Measurements from ENCODE around the gene SVOPL. TPM values are rescaled to one million over a fixed set of nuclear protein-coding genes. Genes with fewer than 3 reads are reported as not detected.
"Not testable (repeated sequence)": the region's sequence is repeated elsewhere in the genome, so short reads cannot be mapped to it uniquely, and the experiment has no call there.

SVOPL gene
- polyA plus RNA-seq, 2 donors = 0.10 to 0.13 TPM

DNA sequence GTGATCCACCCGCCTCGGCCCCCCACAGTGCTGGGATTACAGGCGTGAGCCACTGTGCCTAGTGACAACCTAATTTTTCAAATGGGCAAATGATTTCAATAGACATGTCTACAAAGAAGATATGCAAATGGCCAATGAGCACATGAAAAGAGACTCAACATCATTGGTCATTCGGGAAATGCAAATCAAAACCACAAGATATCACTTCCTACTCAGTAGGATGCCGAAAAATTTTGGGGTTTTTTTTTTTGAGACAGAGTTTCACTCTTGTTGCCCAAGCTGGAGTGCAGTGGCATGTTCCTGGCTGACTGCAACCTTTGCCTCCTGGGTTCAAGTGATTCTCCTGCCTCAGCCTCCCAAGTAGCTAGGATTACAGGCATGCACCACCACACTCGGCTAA is 13.1 kb downstream of the SVOPL start:
- H3K9me3 ChIP-seq (ENCODE audit: control insufficient read depth in 2 of 2, insufficient read depth in 1 of 2, low read depth in 1 of 2, low read length in 1 of 2); H3K4me1 ChIP-seq (ENCODE audit: control insufficient read depth in 2 of 2, insufficient read depth in 2 of 2, low read length in 1 of 2); H3K27ac ChIP-seq (ENCODE audit: low read depth in 2 of 2, low read length in 1 of 2); H3K36me3 ChIP-seq (ENCODE audit: control insufficient read depth in 2 of 2, insufficient read depth in 2 of 2, low read length in 1 of 2); H3K27me3 ChIP-seq (ENCODE audit: control insufficient read depth in 1 of 2, insufficient read depth in 2 of 2, low read length in 2 of 2); H3K4me3 ChIP-seq (ENCODE audit: low read depth in 1 of 2, low read length in 2 of 2): not testable (repeated sequence)
- WGBS, 2 donors = 90 to 93% methylated on average over 6 of the region's 6 CpGs

DNA sequence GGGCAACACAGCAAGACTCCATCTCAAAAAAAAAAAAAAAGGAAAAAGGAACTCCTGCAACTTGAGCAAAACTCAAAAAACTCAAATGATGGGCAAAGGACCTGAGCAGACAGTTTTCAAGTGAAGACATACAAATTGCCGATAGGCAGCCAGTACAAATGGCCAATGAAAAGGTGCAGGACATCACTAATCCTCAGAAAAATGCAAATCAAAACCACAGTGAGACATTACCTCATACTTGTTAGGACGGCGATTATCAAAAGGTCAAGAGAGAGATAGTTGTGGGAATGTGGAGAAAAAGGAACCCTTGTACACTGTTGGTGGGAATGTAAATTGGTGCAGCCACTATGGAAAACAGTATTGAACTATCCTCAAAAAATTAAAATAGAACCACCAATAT is 16.8 kb downstream of the SVOPL start:
- Histone ChIP-seq H3K4me1 (ENCODE audit: control insufficient read depth in 2 of 2, insufficient read depth in 2 of 2, low read length in 1 of 2) (no peaks in the 10 kb centered on the region), H3K4me3 (ENCODE audit: low read depth in 1 of 2, low read length in 2 of 2) (no peak overlapping the region), H3K36me3 (ENCODE audit: control insufficient read depth in 2 of 2, insufficient read depth in 2 of 2, low read length in 1 of 2) (no peaks in the 10 kb centered on the region), H3K27ac (ENCODE audit: low read depth in 2 of 2, low read length in 1 of 2) (no peak overlapping the region), H3K9me3 (ENCODE audit: control insufficient read depth in 2 of 2, insufficient read depth in 1 of 2, low read depth in 1 of 2, low read length in 1 of 2) (no peaks in the 10 kb centered on the region), H3K27me3 (ENCODE audit: control insufficient read depth in 1 of 2, insufficient read depth in 2 of 2, low read length in 2 of 2) (no peaks in the 10 kb centered on the region)
- WGBS, 2 donors = 78 to 84% methylated on average over 3 of the region's 3 CpGs

DNA sequence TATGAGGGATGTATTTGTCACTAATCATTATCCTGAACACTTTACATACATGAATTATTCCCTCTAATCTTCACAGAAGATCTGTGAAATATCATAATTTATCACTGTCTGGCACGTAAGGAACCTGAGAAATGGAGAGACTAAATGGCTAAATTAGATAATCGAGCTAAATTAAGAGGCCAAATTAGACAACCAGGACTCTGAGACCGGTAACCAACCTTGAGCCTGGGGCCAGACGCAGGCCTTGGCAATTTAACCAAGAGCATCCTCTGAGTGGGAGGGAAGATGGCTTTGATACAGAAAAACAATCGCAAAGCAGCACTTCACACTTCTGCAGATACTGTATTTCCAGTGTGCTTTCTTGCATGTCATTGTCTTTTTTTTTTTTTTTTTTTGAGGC is 21.4 kb downstream of the SVOPL start:
- H3K27ac ChIP-seq (ENCODE audit: low read depth in 2 of 2, low read length in 1 of 2) = no peak overlapping the region
- WGBS, 2 donors = 71 to 79% methylated on average over 5 of the region's 5 CpGs
- H3K36me3 ChIP-seq (ENCODE audit: control insufficient read depth in 2 of 2, insufficient read depth in 2 of 2, low read length in 1 of 2) = no peaks in the 10 kb centered on the region
- no peaks in the 10 kb centered on the region for H3K4me1 ChIP-seq (ENCODE audit: control insufficient read depth in 2 of 2, insufficient read depth in 2 of 2, low read length in 1 of 2)
- H3K9me3 ChIP-seq (ENCODE audit: control insufficient read depth in 2 of 2, insufficient read depth in 1 of 2, low read depth in 1 of 2, low read length in 1 of 2) = no peaks in the 10 kb centered on the region
- H3K4me3 ChIP-seq (ENCODE audit: low read depth in 1 of 2, low read length in 2 of 2) = no peak overlapping the region
- no peaks in the 10 kb centered on the region for H3K27me3 ChIP-seq (ENCODE audit: control insufficient read depth in 1 of 2, insufficient read depth in 2 of 2, low read length in 2 of 2)

DNA sequence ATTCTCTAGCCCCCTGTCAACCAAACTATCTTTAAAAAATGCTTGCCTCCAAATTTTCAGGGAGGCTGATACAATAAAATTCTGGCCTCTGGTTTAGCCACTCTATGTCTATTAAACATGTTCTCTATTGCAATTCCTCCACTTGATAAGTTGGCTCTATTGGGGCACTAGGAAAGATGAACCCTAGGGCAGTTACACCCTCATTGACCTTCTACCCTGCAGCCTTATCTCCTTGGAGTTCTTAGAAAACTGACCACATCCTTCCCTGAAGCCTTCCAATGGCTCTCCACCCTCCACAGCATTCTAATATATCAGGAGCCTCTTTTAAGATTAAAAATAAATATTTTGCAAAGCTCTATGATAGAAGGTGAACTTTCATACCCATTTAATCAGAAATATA is 30.6 kb downstream of the SVOPL start:
- no peak overlapping the region for H3K27ac ChIP-seq (ENCODE audit: low read depth in 2 of 2, low read length in 1 of 2)
- H3K9me3 ChIP-seq (ENCODE audit: control insufficient read depth in 2 of 2, insufficient read depth in 1 of 2, low read depth in 1 of 2, low read length in 1 of 2) = no peaks in the 10 kb centered on the region
- H3K36me3 ChIP-seq (ENCODE audit: control insufficient read depth in 2 of 2, insufficient read depth in 2 of 2, low read length in 1 of 2) = no peaks in the 10 kb centered on the region

DNA sequence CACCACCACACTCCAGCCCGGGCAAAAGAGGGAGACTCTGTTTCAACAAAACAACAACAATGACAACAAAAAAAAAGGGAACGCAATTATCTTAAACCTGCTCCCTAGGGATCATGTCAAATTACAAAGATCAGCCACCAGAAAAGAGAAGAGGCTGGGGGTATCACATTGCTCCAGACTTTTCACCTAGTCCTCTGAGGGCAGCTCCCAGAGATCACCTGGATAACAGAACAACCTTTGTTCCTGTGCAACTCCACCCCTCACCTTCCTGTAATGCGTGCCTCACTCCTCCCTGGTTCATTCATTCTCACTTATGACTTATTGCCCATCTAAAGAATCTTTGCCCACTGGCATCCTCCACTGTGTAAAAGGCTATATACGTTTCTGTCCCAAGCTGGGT is 31.8 kb downstream of the SVOPL start:
- 59 to 62% methylated on average over 4 of the region's 4 CpGs for WGBS, 2 donors

More for the DNA sequence above, 30.6 kb downstream of the SVOPL start:
- H3K4me3 ChIP-seq (ENCODE audit: low read depth in 1 of 2, low read length in 2 of 2) = no peak overlapping the region
- H3K4me1 ChIP-seq (ENCODE audit: control insufficient read depth in 2 of 2, insufficient read depth in 2 of 2, low read length in 1 of 2) = no peaks in the 10 kb centered on the region
- H3K27me3 ChIP-seq (ENCODE audit: control insufficient read depth in 1 of 2, insufficient read depth in 2 of 2, low read length in 2 of 2) = no peaks in the 10 kb centered on the region

DNA sequence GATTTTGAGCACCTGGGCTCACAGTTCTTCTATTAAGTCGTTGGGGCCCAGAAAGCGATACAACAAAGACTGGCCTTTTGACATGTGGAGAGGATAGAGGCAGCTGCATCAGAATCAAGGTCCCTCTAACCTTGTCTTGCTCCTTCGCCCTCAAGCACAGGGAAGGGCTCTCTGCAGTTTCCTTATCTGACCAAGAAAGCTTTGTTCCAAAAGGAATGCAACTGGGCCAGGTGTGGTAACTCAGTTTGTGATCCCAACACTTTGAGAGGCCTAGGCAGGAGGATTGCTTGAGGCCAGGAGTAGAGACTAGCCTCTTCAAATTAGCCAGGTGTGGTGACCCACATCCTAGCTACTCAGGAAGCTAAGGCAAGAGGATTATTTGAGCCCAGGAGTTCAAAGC is 32.2 kb downstream of the SVOPL start:
- Histone ChIP-seq H3K27me3 (ENCODE audit: control insufficient read depth in 1 of 2, insufficient read depth in 2 of 2, low read length in 2 of 2) (no peaks in the 10 kb centered on the region), H3K4me3 (ENCODE audit: low read depth in 1 of 2, low read length in 2 of 2) (no peak overlapping the region), H3K27ac (ENCODE audit: low read depth in 2 of 2, low read length in 1 of 2) (no peak overlapping the region), H3K9me3 (ENCODE audit: control insufficient read depth in 2 of 2, insufficient read depth in 1 of 2, low read depth in 1 of 2, low read length in 1 of 2) (no peaks in the 10 kb centered on the region), H3K36me3 (ENCODE audit: control insufficient read depth in 2 of 2, insufficient read depth in 2 of 2, low read length in 1 of 2) (no peaks in the 10 kb centered on the region), H3K4me1 (ENCODE audit: control insufficient read depth in 2 of 2, insufficient read depth in 2 of 2, low read length in 1 of 2) (no peaks in the 10 kb centered on the region)
- WGBS, 2 donors = 81 to 88% methylated on average over 3 of the region's 3 CpGs

More for the DNA sequence above, 31.8 kb downstream of the SVOPL start:
- Histone ChIP-seq H3K27me3 (ENCODE audit: control insufficient read depth in 1 of 2, insufficient read depth in 2 of 2, low read length in 2 of 2) (no peaks in the 10 kb centered on the region), H3K27ac (ENCODE audit: low read depth in 2 of 2, low read length in 1 of 2) (no peak overlapping the region), H3K4me3 (ENCODE audit: low read depth in 1 of 2, low read length in 2 of 2) (no peak overlapping the region), H3K36me3 (ENCODE audit: control insufficient read depth in 2 of 2, insufficient read depth in 2 of 2, low read length in 1 of 2) (no peaks in the 10 kb centered on the region), H3K4me1 (ENCODE audit: control insufficient read depth in 2 of 2, insufficient read depth in 2 of 2, low read length in 1 of 2) (no peaks in the 10 kb centered on the region), H3K9me3 (ENCODE audit: control insufficient read depth in 2 of 2, insufficient read depth in 1 of 2, low read depth in 1 of 2, low read length in 1 of 2) (no peaks in the 10 kb centered on the region)

DNA sequence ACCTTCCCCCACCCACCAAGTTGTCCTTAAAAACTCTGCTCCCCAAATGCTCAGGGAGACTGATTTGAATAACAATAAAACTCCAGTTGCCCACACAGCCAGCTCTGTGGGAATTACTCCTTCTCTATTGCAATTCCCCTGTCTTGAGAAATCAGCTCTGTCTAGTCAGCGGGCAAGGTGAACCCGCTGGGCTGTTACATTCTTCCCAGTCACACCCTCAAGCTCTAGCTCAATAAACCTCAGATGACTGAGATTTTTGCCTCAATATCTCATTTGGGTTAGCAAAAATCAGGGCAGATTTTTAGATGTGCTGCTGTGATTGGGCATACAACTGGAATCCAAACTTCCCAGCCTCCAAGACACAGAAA is 32.9 kb downstream of the SVOPL start:
- no peaks in the 10 kb centered on the region for H3K4me1 ChIP-seq (ENCODE audit: control insufficient read depth in 2 of 2, insufficient read depth in 2 of 2, low read length in 1 of 2)
- WGBS, 2 donors = 93 to 94% methylated on average over 2 of the region's 2 CpGs
- no peaks in the 10 kb centered on the region for H3K36me3 ChIP-seq (ENCODE audit: control insufficient read depth in 2 of 2, insufficient read depth in 2 of 2, low read length in 1 of 2)
- no peak overlapping the region for H3K4me3 ChIP-seq (ENCODE audit: low read depth in 1 of 2, low read length in 2 of 2)
- H3K27me3 ChIP-seq (ENCODE audit: control insufficient read depth in 1 of 2, insufficient read depth in 2 of 2, low read length in 2 of 2) = no peaks in the 10 kb centered on the region
- no peaks in the 10 kb centered on the region for H3K9me3 ChIP-seq (ENCODE audit: control insufficient read depth in 2 of 2, insufficient read depth in 1 of 2, low read depth in 1 of 2, low read length in 1 of 2)
- H3K27ac ChIP-seq (ENCODE audit: low read depth in 2 of 2, low read length in 1 of 2) = no peak overlapping the region

DNA sequence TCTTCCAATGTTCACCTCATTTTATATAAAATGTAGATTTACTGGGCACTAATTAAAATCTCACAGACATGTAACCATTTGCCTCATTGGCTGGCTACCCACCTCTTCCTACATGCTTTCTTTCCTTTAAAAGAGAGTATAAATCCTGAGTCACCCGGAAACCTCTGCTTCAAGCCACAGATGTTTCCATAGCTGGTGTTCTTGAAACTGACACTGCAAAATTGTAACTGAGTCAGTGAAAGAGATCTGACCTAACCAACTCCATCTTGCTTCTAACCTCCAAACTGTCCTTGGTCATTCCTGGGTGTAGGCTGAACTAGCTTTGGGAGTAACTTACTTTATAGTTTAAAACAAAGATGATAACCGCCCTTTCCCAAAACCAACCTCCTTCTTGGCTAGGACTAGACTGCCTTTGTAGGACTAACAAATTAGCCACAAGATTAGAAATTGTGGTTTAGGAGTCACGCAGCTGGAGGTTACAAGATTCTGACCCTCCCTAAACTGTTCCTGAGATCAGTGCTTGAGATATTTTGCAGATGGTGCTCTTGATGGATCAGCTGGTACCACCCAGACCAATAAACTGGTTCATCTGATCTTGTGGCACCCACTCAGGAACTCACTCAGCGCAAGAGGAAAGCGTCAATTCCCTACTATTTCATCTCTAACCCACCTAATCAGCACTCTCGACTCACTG is 33.5 kb downstream of the SVOPL start:
- Histone ChIP-seq H3K36me3 (ENCODE audit: control insufficient read depth in 2 of 2, insufficient read depth in 2 of 2, low read length in 1 of 2) (no peaks in the 10 kb centered on the region), H3K27me3 (ENCODE audit: control insufficient read depth in 1 of 2, insufficient read depth in 2 of 2, low read length in 2 of 2) (no peaks in the 10 kb centered on the region), H3K27ac (ENCODE audit: low read depth in 2 of 2, low read length in 1 of 2) (no peak overlapping the region), H3K9me3 (ENCODE audit: control insufficient read depth in 2 of 2, insufficient read depth in 1 of 2, low read depth in 1 of 2, low read length in 1 of 2) (no peaks in the 10 kb centered on the region), H3K4me1 (ENCODE audit: control insufficient read depth in 2 of 2, insufficient read depth in 2 of 2, low read length in 1 of 2) (no peaks in the 10 kb centered on the region), H3K4me3 (ENCODE audit: low read depth in 1 of 2, low read length in 2 of 2) (no peak overlapping the region)
- WGBS, 2 donors = 81 to 92% methylated on average over 6 of the region's 6 CpGs

DNA sequence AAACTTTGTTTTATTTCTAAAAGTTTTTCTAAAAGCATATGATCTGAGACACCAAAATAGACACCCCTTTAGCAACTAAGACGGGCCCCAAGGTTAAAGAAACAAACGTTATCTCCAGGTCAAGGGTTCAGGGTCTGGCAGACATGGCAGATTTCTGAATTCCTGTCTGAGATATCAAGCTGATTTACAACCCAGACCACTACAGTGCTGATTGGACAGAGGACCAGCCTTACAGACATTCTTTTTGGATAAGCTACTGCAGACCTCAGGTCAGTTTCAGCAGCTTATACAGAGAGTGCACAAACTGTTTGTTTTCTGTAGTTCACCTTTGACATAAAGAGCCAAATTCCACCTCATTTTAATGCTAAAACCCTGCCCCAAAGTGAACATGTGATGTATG is 34.8 kb downstream of the SVOPL start:
- 27 to 33% methylated on average over 2 of the region's 2 CpGs for WGBS, 2 donors
- Histone ChIP-seq H3K27ac (ENCODE audit: low read depth in 2 of 2, low read length in 1 of 2) (no peak overlapping the region), H3K9me3 (ENCODE audit: control insufficient read depth in 2 of 2, insufficient read depth in 1 of 2, low read depth in 1 of 2, low read length in 1 of 2) (no peaks in the 10 kb centered on the region), H3K36me3 (ENCODE audit: control insufficient read depth in 2 of 2, insufficient read depth in 2 of 2, low read length in 1 of 2) (no peaks in the 10 kb centered on the region), H3K4me1 (ENCODE audit: control insufficient read depth in 2 of 2, insufficient read depth in 2 of 2, low read length in 1 of 2) (no peaks in the 10 kb centered on the region), H3K27me3 (ENCODE audit: control insufficient read depth in 1 of 2, insufficient read depth in 2 of 2, low read length in 2 of 2) (no peaks in the 10 kb centered on the region), H3K4me3 (ENCODE audit: low read depth in 1 of 2, low read length in 2 of 2) (no peak overlapping the region)

DNA sequence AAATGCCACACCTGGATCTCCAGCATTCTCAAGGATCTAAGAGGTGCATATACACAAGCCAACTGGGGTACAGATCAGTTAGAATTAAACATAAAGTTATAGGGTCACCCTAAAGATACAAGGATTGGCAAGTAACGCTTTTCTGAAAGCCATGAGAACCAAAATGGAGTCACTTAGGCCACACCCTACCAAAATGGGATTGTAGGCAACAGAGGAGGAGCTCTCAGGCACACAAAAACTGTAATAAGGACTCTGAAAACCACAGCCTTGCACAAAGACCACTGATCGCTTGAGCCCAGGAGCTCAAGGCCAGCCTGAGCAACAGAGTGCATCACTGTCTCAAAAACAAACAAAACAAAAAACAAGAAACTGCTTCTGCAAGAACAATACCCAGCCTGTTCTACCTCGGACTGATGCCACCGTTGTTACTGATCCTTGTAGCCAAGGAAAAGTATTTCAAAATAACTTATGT is 35.5 kb downstream of the SVOPL start:
- H3K27me3 ChIP-seq (ENCODE audit: control insufficient read depth in 1 of 2, insufficient read depth in 2 of 2, low read length in 2 of 2) = no peaks in the 10 kb centered on the region

More for the DNA sequence above, 35.5 kb downstream of the SVOPL start:
- H3K27ac ChIP-seq (ENCODE audit: low read depth in 2 of 2, low read length in 1 of 2) = no peak overlapping the region
- no peaks in the 10 kb centered on the region for H3K36me3 ChIP-seq (ENCODE audit: control insufficient read depth in 2 of 2, insufficient read depth in 2 of 2, low read length in 1 of 2)
- H3K4me1 ChIP-seq (ENCODE audit: control insufficient read depth in 2 of 2, insufficient read depth in 2 of 2, low read length in 1 of 2) = no peaks in the 10 kb centered on the region
- H3K4me3 ChIP-seq (ENCODE audit: low read depth in 1 of 2, low read length in 2 of 2) = no peak overlapping the region
- WGBS, 2 donors = 72 to 73% methylated on average over 4 of the region's 4 CpGs
- no peaks in the 10 kb centered on the region for H3K9me3 ChIP-seq (ENCODE audit: control insufficient read depth in 2 of 2, insufficient read depth in 1 of 2, low read depth in 1 of 2, low read length in 1 of 2)
